22Rv1 (cell line): ENCODE results near the gene TOR1B.

ENCODE experiments used
- CTCF ChIP-seq: fragments of 450-650 bp; IDR thresholded peaks from 2 replicates; pipeline ENCODE4 v1.5.1; 2017; ENCODE audit warnings: mild to moderate bottlenecking
- ZFX ChIP-seq: fragments of 450-650 bp; IDR thresholded peaks from 2 replicates; pipeline ENCODE4 v1.6.1; 2017; ENCODE audit warnings: antibody characterized with exemption, borderline replicate concordance

DNA sequence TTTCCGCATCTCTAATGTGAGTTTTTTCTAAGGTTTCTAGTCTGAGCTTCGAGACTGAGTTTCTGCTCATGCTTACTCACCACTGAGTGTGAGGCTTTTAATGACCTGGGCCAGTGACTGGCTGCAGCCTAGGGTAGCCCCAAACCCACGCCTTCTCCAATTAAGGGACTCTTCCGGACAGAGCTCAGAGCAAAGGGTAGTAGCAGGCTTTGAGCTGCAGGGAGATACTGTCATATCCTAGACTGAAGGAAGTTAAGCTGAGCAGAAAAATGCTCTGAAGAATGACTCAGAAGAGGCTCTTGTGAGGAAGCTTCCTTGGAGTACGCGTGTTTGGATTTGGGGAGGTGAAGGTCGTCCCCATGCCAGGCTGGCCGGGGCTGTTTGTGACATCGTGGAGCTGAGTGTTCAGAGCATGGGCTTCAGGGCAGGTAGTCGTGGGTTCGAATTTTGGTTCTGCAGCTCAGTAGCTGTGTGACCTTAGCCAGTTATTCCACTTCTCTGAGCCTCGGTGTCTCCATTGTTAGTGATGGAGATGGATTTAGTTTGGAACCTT is 35.8 kb downstream of the TOR1B start:
- TF ChIP-seq CTCF (no peak), ZFX (no peak)
